GM20431 (cell line): Measurements from ENCODE around the gene EPB41L4B.
"Not testable (repeated sequence)": the region's sequence is repeated elsewhere in the genome, so short reads cannot be mapped to it uniquely, and the experiment has no call there.

Source experiments
- in situ Hi-C: fragments of 300-500 bp; cut with MseI, MboI; formaldehyde crosslinking; loops from one replicate; pipeline ENCODE4 v1.15.0; 2020; ENCODE audit warnings: low sequenced_read_pairs; ENCODE audit not compliant: unreplicated experiment

The EPB41L4B gene

DNA sequence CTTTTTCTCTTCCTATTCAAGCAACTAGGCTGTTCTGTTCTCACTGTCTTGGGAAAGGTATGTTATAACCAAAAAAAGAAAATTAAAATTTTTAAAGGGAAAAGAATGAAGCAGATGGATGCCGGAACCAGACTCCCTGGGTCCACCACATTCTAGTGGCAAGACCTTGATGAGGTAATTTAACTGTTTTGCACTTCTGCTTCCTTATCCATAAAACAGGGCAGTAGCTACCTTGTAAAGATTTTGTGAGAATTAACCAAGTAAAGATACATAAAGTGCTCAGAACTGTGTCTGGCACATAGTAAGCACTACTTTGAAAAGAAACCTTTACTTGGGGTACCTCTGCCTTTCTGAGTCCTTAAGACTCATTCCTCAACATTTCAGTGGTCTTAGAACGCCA lies 17.0 kb downstream of the EPB41L4B start:
- in situ Hi-C loops: no loop called here

GRCh38 chr9:109302606-109303005 lies 18.3 kb downstream of the EPB41L4B start:
- in situ Hi-C loops: no loop called here

DNA sequence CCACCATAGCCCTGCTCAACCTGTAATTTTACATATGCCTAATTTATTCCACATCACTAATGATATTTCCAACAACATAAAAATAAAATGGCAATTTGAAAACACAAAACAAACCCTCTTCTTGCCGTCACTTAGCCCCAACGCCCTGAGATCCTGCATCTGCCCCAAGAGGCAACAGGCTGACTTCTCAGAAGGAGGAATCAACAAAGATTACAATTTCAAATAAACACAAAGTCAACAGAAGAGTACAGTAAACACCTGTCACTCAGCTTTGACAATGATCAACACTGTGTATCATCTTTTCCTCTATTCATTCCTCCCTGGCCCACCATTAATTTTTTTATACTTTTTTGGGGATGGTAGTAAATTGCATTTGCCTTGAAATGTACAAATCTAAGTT lies 19.8 kb downstream of the EPB41L4B start:
- in situ Hi-C loops: no loop called here

DNA sequence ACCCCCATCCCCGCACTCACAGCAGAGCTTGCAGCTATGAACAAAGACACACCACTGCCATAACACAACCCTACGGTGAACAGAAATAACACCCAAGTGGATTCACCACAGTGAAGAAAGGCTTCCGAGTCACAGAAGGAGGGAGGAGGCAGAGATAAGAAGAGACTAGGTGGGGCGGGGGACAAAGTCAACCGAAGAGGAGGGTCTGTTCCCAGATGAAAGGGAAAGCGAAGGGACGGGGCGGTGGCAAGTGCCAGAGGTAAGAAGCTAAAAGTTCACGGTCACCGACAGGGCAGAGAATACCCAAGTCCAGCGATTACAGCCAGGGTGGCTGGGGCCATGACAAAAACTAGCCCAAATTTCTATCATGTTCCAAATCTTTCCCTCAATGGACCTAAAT lies 21.0 kb downstream of the EPB41L4B start:
- in situ Hi-C loops: no loop called here

GRCh38 chr9:109297899-109298298 lies 23.0 kb downstream of the EPB41L4B start:
- in situ Hi-C loops: no loop called here

- in situ Hi-C loops: no loop called here
Measured at GRCh38 chr9:109295221-109296130, 25.4 kb downstream of the EPB41L4B start.

- in situ Hi-C loops: no loop called here
Measured at GRCh38 chr9:109290385-109290784, 30.5 kb downstream of the EPB41L4B start.

- in situ Hi-C loops: no loop called here
Measured at GRCh38 chr9:109289931-109290330, 30.9 kb downstream of the EPB41L4B start.

GRCh38 chr9:109289186-109289585 lies 31.7 kb downstream of the EPB41L4B start:
- in situ Hi-C loops: no loop called here

DNA sequence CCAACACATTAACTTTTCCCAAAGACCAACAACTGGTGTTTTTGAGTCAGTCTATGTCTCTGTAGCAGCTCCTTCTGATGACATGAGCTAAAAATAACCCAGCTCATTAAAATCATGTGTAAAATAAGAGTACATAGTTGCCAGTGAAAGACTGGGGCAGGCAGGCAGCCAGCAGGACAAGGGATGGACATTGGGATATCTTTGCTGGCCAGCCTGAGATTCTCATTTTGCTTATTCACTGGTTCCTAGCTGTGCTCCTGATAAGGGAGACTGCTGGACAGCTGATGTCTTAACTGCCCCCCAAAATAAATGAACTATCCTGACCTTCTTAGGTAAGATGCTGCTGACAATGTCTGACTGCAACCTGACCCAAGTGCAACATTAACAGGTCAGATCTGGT lies 33.9 kb downstream of the EPB41L4B start:
- in situ Hi-C loops: no loop called here

DNA sequence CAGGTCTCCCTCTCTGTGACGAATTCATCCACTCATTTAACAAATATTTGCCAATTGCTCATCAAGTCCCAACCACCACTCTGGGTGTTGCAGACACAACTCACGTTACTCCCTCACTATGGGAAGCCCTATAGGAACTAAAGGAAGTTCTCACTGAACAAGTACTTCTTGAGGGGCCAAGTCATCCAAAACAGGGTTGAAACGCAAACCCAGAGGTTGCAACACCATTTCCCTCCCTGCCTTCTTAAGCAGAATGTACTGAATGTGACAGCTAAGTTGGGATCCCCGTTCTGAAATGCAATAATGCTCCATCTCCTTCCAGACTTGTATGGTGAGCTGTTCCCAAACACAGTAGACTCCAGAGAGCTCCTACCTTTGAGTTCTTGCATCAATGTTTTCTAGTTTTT lies 34.3 kb downstream of the EPB41L4B start:
- in situ Hi-C loops: no loop called here

GRCh38 chr9:109283672-109284071 lies 37.2 kb downstream of the EPB41L4B start:
- in situ Hi-C loops: not testable (repeated sequence)

GRCh38 chr9:109283012-109283411 lies 37.8 kb downstream of the EPB41L4B start:
- in situ Hi-C loops: no loop called here

DNA sequence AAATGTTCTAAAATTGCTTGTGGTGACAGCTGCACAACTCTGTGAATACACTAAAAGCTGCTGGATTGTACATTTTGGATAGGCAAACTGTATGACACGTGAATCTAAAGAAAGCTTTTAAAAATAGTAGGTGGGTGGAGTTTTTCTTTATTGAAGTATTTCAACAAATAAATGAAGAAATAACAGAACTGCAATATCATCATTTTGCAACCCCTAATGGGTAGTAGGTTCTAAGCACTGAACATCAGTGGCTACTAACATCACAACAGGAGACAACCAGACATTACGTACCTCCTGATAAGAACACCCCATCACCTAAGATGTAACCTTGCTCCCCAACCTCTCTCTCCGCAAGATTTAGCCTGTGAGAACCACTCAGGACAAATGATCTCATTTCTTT lies 38.6 kb downstream of the EPB41L4B start:
- in situ Hi-C loops: no loop called here

DNA sequence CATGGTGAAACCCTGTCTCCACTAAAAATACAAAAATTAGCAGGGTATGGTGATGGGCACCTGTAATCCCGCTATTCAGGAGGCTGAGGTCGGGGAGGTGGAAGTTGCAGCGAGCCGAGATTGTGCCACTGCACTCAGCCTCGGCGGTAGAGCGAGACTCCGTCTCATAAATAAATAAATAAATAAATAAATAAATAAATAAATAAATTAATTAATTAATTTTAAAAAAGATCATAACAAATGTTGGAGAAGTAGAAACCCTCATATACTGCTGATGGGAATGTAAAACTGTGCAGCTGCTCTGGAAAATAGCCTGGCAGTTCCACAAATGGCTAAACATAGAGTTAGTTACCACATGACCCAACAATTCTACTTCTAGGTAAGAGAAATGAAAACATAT lies 39.3 kb downstream of the EPB41L4B start:
- in situ Hi-C loops: no loop called here

GRCh38 chr9:109278848-109279247 lies 42.0 kb downstream of the EPB41L4B start:
- in situ Hi-C loops: no loop called here

DNA sequence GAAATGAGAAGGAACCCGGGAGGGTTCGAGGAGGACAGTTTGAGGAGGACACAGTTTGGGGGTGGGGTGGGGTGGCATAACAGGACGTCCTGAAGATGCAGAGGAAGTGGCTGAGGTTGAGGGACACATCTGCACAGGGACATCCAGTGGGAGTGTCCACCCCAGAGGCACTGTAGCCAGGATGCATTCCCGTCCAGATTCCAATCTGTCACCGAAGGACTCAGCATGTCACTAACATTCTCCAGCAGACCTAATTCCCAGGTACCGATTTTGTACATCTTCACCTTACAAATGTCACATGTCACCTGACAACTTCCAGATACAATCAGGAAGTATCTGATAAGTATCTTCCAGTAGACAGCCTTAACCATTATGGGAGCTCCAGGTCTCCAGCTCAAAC lies 42.6 kb downstream of the EPB41L4B start:
- in situ Hi-C loops: no loop called here

DNA sequence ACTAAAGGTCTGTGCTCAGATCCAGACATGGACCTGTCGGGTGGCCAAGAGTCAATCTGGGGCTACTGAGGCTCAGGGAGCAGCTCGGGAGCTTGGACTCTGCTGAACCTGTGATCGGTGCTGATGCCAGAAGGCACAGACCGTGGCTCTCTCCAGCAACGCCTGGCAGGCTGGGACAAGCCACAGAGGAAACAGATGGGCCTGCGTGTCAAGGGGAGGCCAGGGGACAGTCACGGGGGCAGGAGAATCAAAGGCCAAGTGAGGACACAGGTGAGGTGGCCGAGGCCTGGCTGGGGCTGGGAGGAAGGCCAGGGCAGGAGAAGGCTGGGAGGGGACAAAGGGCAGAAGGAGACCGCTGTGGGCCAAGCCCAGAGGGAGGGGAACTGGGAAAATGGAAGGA lies 43.4 kb downstream of the EPB41L4B start:
- in situ Hi-C loops: no loop called here

GRCh38 chr9:109276469-109277440 lies 44.1 kb downstream of the EPB41L4B start:
- in situ Hi-C loops: no loop called here

DNA sequence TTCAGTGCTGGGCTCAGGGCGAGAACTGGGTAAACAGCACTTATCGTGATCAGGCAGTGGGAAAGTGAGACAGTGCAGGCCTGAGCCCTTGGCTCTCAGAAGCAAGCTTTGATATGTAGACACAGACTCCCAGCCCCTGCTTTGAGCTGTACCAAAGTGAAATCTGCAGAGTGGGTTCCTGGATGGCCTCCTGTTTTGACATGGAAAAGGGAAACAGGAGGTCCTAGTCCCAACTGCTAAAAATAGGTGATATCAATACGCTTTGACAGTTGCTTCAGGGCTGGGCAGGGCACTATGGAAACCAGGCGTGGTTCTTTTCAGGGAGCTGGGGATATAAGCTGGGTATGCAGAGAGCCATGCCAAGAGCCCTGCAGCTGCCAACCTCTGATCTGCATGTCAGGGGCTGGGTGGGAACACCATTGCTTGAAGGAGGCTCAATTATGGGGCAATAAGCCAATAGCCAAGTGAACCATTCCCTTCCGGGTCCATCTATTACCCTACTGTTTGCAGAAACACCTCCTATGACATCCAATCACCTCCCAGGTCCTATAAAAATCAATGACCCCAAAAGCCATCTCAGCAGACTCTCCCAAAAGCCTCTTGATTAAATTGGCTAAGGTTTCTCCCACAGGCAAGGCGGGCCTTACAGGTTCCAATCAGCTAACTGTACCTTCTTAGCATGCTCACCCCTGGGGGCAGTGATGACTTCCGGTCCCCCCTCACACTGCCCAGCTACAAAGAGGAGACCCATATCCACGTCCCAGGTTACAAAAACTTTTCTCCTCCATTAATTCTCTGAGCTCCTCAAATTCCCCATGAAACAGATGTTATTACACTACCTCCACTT lies 45.8 kb downstream of the EPB41L4B start:
- in situ Hi-C loops: no loop called here
